T1000 (cell line): ENCODE measurements around the gene SCRN2.

ENCODE experiments used
- DNase-seq: peaks from one replicate; lab custom pipeline; 2025; ENCODE audit warnings: mixed read lengths; lab: John Stamatoyannopoulos, UW

SCRN2 gene

GRCh38 chr17:47840742-47841487 is at the start of gene SCRN2:
SCRN2 (minus strand) TSS chr17:47841273; CDS start chr17:47840843, 430 bp downstream.
- peak; percentile 85 for DNase-seq

GRCh38 chr17:47889734-47890529 is 48.9 kb upstream of the SCRN2 start:
- DNase-seq: peak; percentile 71

- no peak for DNase-seq
Measured at GRCh38 chr17:47888293-47888692, 47.2 kb upstream of the SCRN2 start.

- no peak for DNase-seq
Measured at GRCh38 chr17:47884905-47885730, 44.0 kb upstream of the SCRN2 start.

GRCh38 chr17:47884427-47884740 is 43.3 kb upstream of the SCRN2 start:
- no peak for DNase-seq

- no peak for DNase-seq
Measured at GRCh38 chr17:47883589-47884426, 42.7 kb upstream of the SCRN2 start.

- no peak for DNase-seq
Measured at GRCh38 chr17:47882695-47883588, 41.9 kb upstream of the SCRN2 start.

GRCh38 chr17:47882247-47882646 is 41.2 kb upstream of the SCRN2 start:
- peak; percentile 41 for DNase-seq

- DNase-seq: no peak
Measured at GRCh38 chr17:47879776-47880454, 38.8 kb upstream of the SCRN2 start.

GRCh38 chr17:47879028-47879585 is 38.0 kb upstream of the SCRN2 start:
- DNase-seq: no peak

- DNase-seq: no peak
Measured at GRCh38 chr17:47878203-47879027, 37.3 kb upstream of the SCRN2 start.

- no peak for DNase-seq
Measured at GRCh38 chr17:47877368-47878034, 36.4 kb upstream of the SCRN2 start.

GRCh38 chr17:47875011-47875985 is 34.2 kb upstream of the SCRN2 start:
- peak; percentile 21 for DNase-seq

- DNase-seq: no peak
Measured at GRCh38 chr17:47873200-47874090, 32.4 kb upstream of the SCRN2 start.

- no peak for DNase-seq
Measured at GRCh38 chr17:47872651-47873161, 31.6 kb upstream of the SCRN2 start.
